Measurements from ENCODE around the gene IQCM. TPM values are rescaled to one million over a fixed set of nuclear protein-coding genes. Genes with fewer than 3 reads are reported as not detected.

The IQCM gene
- total and polyA plus RNA-seq, 2 donors (not counting 1 experiment from before 2014, with no cell fraction given) = not detected

DNA sequence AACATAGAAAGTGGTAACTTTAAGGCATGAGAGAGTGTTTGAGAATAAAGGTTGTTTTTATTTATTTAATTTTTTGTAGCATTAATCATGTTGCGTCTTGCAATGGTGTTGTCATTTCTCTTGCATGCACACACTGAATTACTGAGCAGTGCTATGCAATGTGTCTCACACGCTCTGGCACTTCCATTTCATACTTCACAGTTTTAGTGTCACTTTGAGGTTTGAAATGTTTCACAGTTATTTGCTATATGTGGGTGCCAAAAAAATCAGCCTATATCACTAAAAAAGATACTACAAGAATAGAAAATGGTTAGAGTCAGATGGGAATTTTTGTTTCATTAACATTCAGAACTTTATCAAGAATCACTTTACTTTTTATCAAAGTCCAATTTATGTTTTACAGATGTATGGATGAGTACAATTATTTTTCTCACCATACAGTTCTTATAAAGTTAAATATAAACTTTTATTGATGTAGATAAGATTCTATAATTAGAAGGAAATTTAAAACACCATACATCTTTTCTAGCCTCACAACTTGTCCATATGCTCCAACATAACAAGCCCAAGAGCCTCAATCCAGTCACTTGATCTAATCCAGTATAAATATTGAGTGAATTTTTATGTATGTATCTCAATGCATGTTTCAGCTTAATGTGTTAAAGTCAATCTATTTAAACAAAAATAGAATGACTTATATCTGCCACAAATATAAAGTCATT is 114.0 kb downstream of the IQCM start:
- no peaks in the 10 kb centered on the region for H3K79me2 ChIP-seq (ENCODE audit: control insufficient read depth, insufficient read depth, low read length)
- H2AFZ ChIP-seq (ENCODE audit: low read length) = no peak overlapping the region
- no peak overlapping the region for H3K4me2 ChIP-seq (ENCODE audit: extremely low read depth, insufficient read depth, low read length)
- H3K4me1 ChIP-seq (ENCODE audit: control insufficient read depth, extremely low read depth, insufficient read depth, low read length) = no peaks in the 10 kb centered on the region
- H3K36me3 ChIP-seq (ENCODE audit: control insufficient read depth, insufficient read depth, low read length) = no peaks in the 10 kb centered on the region
- no peak for DNase-seq (ENCODE audit: low read depth in 2 of 2)
- no peak overlapping the region for H3K27ac ChIP-seq (ENCODE audit: insufficient read depth, low read length)
- H3K9ac ChIP-seq (ENCODE audit: insufficient read depth, low read length) = no peak overlapping the region
- TF ChIP-seq, protein P1, sequence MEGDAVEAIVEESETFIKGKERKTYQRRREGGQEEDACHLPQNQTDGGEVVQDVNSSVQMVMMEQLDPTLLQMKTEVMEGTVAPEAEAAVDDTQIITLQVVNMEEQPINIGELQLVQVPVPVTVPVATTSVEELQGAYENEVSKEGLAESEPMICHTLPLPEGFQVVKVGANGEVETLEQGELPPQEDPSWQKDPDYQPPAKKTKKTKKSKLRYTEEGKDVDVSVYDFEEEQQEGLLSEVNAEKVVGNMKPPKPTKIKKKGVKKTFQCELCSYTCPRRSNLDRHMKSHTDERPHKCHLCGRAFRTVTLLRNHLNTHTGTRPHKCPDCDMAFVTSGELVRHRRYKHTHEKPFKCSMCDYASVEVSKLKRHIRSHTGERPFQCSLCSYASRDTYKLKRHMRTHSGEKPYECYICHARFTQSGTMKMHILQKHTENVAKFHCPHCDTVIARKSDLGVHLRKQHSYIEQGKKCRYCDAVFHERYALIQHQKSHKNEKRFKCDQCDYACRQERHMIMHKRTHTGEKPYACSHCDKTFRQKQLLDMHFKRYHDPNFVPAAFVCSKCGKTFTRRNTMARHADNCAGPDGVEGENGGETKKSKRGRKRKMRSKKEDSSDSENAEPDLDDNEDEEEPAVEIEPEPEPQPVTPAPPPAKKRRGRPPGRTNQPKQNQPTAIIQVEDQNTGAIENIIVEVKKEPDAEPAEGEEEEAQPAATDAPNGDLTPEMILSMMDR (conservative IDR thresholded peaks at IDR 0.05 in 1 of 2, IDR thresholded peaks at IDR 0.05 in 1 of 2; ENCODE audit: low read depth in 1 of 2, low read length in 2 of 2) = no peak
- no peak for TF ChIP-seq EZH2 (IDR thresholded peaks at IDR 0.05; ENCODE audit: low read length, missing control alignments)
- no peak overlapping the region for H3K4me3 ChIP-seq (replicated peaks in 1 of 4; ENCODE audit: control extremely low read depth in 1 of 4, insufficient read depth in 1 of 4, low read depth in 3 of 4, low read length in 4 of 4)
- no peaks in the 10 kb centered on the region for H4K20me1 ChIP-seq (ENCODE audit: control insufficient read depth, extremely low read depth, insufficient read depth, low read length)
- no peaks in the 10 kb centered on the region for H3K27me3 ChIP-seq (ENCODE audit: control insufficient read depth, insufficient read depth, low read length)
- H3K9me3 ChIP-seq (ENCODE audit: control insufficient read depth, insufficient read depth, low read depth, low read length) = no peaks in the 10 kb centered on the region

DNA sequence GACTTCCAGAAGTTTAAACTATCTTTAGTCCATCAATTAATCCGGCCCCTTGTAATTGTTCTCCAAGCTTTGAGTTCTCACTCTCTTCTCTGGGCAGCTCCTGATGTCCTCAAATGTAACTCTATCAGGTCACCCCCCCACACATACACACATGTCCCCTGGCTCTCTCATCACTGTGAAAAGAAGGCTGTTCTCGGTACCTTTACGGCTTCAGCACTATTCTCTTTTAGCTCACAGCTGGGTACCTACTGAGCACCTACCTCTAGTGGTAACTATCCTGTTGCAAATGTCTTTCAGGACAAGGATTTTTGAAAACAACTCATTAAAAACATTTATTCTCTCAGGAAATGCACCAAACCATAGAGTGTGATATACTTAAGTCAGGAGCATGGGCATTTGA is 115.4 kb downstream of the IQCM start:
- H3K9me3 ChIP-seq (ENCODE audit: control insufficient read depth, insufficient read depth, low read depth, low read length) = no peaks in the 10 kb centered on the region
- H2AFZ ChIP-seq (ENCODE audit: low read length) = no peak overlapping the region
- no peaks in the 10 kb centered on the region for H3K4me1 ChIP-seq (ENCODE audit: control insufficient read depth, extremely low read depth, insufficient read depth, low read length)
- no peak for DNase-seq (ENCODE audit: low read depth in 2 of 2)
- no peak overlapping the region for H3K4me2 ChIP-seq (ENCODE audit: extremely low read depth, insufficient read depth, low read length)
- H3K4me3 ChIP-seq (replicated peaks in 1 of 4; ENCODE audit: control extremely low read depth in 1 of 4, insufficient read depth in 1 of 4, low read depth in 3 of 4, low read length in 4 of 4) = no peak overlapping the region
- no peaks in the 10 kb centered on the region for H3K36me3 ChIP-seq (ENCODE audit: control insufficient read depth, insufficient read depth, low read length)
- H3K27me3 ChIP-seq (ENCODE audit: control insufficient read depth, insufficient read depth, low read length) = no peaks in the 10 kb centered on the region
- H3K9ac ChIP-seq (ENCODE audit: insufficient read depth, low read length) = no peak overlapping the region
- H4K20me1 ChIP-seq (ENCODE audit: control insufficient read depth, extremely low read depth, insufficient read depth, low read length) = no peaks in the 10 kb centered on the region
- TF ChIP-seq, protein P1 (conservative IDR thresholded peaks at IDR 0.05 in 1 of 2, IDR thresholded peaks at IDR 0.05 in 1 of 2; ENCODE audit: low read depth in 1 of 2, low read length in 2 of 2) = no peak
- TF ChIP-seq EZH2 (IDR thresholded peaks at IDR 0.05; ENCODE audit: low read length, missing control alignments) = no peak
- H3K27ac ChIP-seq (ENCODE audit: insufficient read depth, low read length) = no peak overlapping the region
- H3K79me2 ChIP-seq (ENCODE audit: control insufficient read depth, insufficient read depth, low read length) = no peaks in the 10 kb centered on the region

DNA sequence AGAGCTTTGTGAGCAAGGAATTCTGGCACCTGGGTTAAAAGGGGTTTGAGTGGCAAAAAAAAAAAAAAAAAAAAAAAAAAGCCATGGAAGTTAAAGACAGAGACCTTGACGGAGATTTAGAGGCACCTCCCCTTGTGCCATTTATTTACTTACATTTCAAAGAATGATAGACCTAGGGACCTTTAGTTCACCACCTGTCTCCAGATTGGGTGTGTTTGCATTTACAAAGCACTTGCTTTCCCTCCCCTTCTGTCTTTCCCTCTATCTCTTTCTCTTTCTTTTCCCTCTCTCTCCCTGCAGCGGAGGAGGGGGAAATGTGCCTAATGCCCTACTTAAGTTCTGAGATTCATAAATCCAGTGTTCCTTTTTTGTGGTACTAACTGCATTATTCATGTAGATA is 116.0 kb downstream of the IQCM start:
- TF ChIP-seq EZH2 (IDR thresholded peaks at IDR 0.05; ENCODE audit: low read length, missing control alignments) = no peak
- TF ChIP-seq, protein P1 (conservative IDR thresholded peaks at IDR 0.05 in 1 of 2, IDR thresholded peaks at IDR 0.05 in 1 of 2; ENCODE audit: low read depth in 1 of 2, low read length in 2 of 2) = no peak
- Histone ChIP-seq H2AFZ (ENCODE audit: low read length) (no peak overlapping the region), H3K9ac (ENCODE audit: insufficient read depth, low read length) (no peak overlapping the region), H4K20me1 (ENCODE audit: control insufficient read depth, extremely low read depth, insufficient read depth, low read length) (no peaks in the 10 kb centered on the region), H3K4me1 (ENCODE audit: control insufficient read depth, extremely low read depth, insufficient read depth, low read length) (no peaks in the 10 kb centered on the region), H3K4me2 (ENCODE audit: extremely low read depth, insufficient read depth, low read length) (no peak overlapping the region), H3K4me3 (replicated peaks in 1 of 4; ENCODE audit: control extremely low read depth in 1 of 4, insufficient read depth in 1 of 4, low read depth in 3 of 4, low read length in 4 of 4) (no peak overlapping the region), H3K9me3 (ENCODE audit: control insufficient read depth, insufficient read depth, low read depth, low read length) (no peaks in the 10 kb centered on the region), H3K79me2 (ENCODE audit: control insufficient read depth, insufficient read depth, low read length) (no peaks in the 10 kb centered on the region), H3K27me3 (ENCODE audit: control insufficient read depth, insufficient read depth, low read length) (no peaks in the 10 kb centered on the region), H3K27ac (ENCODE audit: insufficient read depth, low read length) (no peak overlapping the region), H3K36me3 (ENCODE audit: control insufficient read depth, insufficient read depth, low read length) (no peaks in the 10 kb centered on the region)
- DNase-seq (ENCODE audit: low read depth in 2 of 2) = no peak
